ENCODE data around the gene HOXA11.

DNA sequence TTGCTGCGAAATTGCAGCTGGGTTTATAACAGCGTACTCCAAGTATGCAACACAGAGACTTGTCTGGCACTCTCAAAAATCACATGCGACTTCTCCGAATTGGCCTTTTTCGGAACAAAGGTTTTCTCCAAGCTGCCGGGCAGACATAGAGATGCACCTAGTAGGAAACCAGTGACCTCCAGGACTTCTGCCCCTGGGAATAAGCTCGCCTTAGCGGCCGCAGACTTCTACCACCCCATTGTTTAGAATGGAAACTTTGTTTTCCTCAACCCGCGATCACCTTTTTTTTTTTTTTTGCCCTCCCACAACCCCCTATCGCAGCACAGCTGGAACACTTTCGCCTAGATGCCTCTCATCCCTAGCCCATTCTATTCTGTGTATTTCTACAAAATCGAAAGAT is 6.0 kb downstream of the HOXA11 start:
- TF ChIP-seq, protein P1, sequence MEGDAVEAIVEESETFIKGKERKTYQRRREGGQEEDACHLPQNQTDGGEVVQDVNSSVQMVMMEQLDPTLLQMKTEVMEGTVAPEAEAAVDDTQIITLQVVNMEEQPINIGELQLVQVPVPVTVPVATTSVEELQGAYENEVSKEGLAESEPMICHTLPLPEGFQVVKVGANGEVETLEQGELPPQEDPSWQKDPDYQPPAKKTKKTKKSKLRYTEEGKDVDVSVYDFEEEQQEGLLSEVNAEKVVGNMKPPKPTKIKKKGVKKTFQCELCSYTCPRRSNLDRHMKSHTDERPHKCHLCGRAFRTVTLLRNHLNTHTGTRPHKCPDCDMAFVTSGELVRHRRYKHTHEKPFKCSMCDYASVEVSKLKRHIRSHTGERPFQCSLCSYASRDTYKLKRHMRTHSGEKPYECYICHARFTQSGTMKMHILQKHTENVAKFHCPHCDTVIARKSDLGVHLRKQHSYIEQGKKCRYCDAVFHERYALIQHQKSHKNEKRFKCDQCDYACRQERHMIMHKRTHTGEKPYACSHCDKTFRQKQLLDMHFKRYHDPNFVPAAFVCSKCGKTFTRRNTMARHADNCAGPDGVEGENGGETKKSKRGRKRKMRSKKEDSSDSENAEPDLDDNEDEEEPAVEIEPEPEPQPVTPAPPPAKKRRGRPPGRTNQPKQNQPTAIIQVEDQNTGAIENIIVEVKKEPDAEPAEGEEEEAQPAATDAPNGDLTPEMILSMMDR (conservative IDR thresholded peaks at IDR 0.05; ENCODE audit: low read length), result no peak
- TF ChIP-seq EZH2phosphoT487 (IDR thresholded peaks at IDR 0.05; ENCODE audit: borderline replicate concordance, low read depth, low read length), result no peak

Measured in OCI-LY7 (cell line).